GM13976 (cell line): ENCODE data around the gene ECM2.

Experiments used
- DNase-seq: peaks from one replicate; pipeline ENCODE4 v3.0.0; 2012; ENCODE audit warnings: low spot score
- in situ Hi-C: fragments of 300-500 bp; cut with MboI; formaldehyde crosslinking; loops from one replicate; pipeline ENCODE4 v1.12.0; 2022; ENCODE audit warnings: low sequenced_read_pairs, mixed read lengths, inconsistent platforms; ENCODE audit not compliant: unreplicated experiment
- TF ChIP-seq, protein P1 (sequence below): IDR thresholded peaks from 2 replicates; pipeline ENCODE4 v1.5.1; 2012; ENCODE audit warnings: borderline replicate concordance, mild to moderate bottlenecking; ENCODE audit not compliant: insufficient read depth; ENCODE audit errors: extremely low read depth, missing control alignments, control extremely low read depth

ECM2 gene

DNA sequence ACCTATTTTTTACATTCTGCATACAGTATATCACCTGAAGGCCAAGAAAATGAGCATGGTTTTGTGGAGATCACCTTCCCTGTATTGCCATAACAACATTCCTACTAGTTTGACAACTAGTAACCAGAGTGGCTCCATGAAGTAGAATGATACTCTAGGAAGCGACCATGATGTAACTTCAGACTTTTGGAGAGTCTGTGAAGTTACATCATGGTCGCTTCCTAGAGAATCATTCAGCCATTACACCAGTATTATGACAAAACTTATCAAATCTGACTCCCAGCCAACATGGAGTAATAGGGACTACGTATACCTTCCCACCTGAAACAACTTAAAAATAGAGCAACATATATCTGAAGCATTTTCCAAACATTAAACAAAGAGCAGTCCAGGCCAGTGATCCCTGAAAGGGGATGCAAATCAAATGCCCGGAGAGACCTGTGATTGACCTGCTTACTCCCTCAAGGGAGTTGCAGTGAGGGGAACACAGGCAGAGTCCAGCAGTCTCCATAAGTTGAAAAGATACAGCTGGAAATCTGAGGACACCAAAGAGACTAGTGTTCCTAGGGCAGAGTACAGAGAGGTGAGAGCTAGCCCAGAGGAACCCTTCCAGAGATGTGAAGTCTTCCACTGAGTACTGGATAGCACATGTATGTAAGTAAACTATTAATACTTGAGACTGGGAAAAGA, 7.8 kb downstream of the ECM2 start:
- no peak for DNase-seq
- in situ Hi-C loops = no loop called here
- TF ChIP-seq, protein P1, sequence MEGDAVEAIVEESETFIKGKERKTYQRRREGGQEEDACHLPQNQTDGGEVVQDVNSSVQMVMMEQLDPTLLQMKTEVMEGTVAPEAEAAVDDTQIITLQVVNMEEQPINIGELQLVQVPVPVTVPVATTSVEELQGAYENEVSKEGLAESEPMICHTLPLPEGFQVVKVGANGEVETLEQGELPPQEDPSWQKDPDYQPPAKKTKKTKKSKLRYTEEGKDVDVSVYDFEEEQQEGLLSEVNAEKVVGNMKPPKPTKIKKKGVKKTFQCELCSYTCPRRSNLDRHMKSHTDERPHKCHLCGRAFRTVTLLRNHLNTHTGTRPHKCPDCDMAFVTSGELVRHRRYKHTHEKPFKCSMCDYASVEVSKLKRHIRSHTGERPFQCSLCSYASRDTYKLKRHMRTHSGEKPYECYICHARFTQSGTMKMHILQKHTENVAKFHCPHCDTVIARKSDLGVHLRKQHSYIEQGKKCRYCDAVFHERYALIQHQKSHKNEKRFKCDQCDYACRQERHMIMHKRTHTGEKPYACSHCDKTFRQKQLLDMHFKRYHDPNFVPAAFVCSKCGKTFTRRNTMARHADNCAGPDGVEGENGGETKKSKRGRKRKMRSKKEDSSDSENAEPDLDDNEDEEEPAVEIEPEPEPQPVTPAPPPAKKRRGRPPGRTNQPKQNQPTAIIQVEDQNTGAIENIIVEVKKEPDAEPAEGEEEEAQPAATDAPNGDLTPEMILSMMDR = no peak

DNA sequence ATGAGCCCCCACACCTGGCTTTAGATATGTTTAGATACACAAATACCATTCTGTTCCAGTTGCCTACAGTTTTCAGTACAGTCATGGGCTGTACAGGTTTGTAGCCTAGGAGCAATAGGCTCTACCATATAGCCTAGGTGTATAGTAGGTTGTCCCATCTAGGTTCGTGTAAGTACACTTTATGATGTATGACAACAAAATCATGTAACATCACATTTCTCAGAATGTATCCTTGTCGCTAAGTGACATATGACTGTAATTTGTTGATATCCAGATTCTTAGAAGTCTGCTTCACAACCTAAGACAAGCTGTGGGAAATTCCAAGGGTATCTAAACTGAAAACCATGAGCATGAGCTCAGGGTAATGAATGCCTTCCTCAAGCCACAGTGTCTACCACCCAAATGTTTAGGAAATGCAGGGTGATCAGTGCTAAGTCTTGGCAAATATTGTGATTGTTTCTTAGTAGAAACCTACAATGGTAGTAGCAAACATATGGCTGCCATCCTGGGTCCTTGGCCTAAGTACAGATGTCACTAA, 8.4 kb downstream of the ECM2 start:
- in situ Hi-C loops = no loop called here
- TF ChIP-seq, protein P1 = no peak
- DNase-seq = no peak

DNA sequence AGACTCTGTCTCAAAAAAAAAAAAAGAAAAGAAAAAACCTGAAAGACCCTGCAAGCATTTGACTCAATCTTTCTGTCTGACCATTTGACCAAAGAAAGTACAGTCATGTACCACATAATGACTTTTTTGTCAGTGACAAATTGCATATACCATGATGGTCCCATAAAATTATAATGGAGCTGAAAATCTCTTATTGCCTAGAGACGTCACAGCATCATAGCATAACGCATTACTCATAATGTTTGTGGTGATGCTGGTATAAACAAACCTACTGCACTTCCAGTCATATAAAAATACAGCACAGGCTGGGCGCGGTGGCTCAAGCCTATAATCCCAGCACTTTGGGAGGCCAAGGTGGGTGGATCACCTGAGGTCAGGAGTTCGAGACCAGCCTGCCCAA, 10.5 kb downstream of the ECM2 start:
- TF ChIP-seq, protein P1 = no peak
- no peak for DNase-seq
- in situ Hi-C loops = no loop called here

DNA sequence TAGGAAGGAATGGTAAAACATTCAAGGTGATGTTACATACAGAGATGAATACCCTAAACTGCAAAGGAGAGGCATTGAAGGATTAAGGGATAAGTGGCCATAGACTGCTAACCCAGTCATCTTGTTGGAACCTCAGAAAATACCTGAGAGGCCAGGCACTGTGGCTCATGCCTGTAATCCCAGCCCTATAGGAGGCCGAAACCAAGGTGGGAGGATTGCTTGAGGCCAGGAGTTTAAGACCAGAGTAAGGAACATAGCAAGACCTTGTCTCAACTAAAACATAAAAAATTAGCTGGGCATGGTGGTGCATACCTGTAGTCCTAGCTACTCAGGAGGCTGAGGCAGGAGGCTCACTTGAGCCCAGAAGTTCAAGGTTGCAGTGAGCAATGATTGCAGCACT, 10.9 kb downstream of the ECM2 start:
- no peak for DNase-seq
- in situ Hi-C loops = no loop called here
- TF ChIP-seq, protein P1 = no peak

DNA sequence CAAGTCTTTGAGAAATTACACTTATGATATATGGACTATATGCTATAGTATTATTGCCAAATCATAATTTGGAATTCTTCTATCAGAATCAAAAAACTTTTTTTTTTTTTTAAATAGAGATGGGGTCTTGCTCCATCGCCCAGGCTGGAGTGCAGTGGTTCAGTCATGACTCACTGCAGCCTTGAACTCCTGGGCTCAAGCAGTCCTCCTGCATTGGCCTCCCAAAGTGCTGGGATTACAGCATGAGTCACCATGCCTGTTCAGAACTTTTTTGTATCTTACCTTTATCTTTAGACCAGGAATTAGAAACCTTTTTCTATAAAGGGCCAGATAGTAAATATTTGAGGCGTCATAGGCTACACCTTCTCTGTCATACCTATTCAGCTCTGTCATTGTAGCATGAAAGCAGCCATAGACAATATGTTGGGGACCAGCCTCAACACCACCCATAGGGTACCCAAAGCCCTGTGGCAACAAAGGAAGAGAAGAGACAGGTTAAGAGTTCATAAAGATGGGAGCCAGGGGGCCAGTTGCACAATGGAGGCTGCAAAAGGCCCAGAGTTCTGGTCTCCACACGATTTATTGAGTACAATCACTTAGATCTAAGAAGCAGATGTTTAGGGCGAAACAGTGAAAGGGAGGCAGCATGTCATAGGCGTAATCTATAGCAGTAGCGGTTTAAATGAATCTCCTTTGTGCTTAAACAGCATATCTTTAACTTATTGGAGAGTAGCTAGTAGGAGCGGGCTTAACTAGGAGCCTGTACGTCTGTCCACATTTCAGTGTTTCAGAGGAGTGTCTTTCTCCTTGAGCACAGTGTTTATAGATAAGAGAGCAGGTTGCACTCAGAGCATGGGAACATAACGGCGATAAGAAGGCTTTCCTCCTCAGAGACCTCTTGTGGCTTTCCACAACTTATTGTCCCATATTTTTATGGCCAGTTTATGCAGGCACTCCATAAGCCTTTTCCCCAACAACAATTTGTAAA, 12.5 kb downstream of the ECM2 start:
- no peak for DNase-seq
- TF ChIP-seq, protein P1 = no peak
- in situ Hi-C loops = no loop called here

DNA sequence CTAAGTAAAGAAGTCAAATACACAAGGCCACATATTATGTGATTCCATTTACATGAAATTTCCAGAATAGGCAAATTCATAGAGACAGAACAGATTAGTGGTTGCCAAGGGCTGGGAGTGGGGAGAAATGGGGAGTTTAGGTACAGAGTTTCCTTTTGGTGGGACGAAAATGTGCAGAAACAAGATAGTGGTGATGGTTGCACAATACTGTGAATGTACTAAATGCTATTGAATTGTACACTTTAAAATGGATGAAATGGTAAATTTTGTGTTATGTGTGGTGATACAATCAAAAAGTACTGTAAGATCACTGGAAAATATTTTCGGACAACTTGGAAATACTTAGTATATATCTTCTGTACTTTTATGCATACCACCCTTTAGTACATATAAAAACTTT, 15.0 kb downstream of the ECM2 start:
- in situ Hi-C loops = no loop called here
- DNase-seq = no peak
- TF ChIP-seq, protein P1 = no peak
